NCI-H510A (cell line): Measurements from ENCODE around the gene RELN.

Source experiments
- DNase-seq: peaks from one replicate; lab custom pipeline; 2025; lab: John Stamatoyannopoulos, UW

The RELN gene

DNA sequence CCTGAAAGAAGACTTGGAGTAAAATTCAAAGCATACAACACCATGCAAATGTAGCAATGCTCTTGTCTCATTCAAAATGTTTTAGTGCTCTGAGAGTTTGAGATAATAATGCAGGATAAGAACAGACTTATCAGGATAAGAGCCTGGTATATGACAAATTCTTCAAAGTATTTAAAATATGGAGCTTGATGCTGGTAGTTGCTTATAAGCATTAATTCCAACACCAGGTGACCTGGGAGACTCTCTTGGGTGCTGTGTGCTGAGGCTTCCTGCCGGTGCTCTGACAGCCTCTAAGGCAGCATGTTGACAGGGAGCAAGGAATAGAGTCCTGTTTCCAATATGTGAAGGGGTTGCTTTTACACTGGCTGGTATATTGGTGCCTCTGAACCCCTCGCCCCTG lies 508.7 kb downstream of the RELN start:
- no peak for DNase-seq

DNA sequence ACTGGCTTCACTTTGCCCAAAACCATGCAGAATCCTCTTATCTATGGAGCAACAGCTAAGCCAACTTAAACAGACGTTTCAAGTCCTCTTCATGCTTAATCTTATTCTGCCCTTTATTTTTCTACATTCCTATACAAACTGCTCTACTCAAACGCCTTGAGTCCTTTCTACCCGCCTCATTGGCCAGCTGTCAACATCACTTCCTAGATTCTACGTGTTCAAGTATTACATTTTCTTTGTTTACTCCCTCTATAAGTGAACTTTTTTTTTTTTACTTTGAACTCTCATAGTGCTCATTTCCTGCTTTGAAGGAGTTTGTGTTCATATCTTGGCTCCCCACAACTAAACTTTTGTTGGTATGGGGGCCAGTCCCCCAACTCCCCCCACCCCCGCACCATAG lies 514.5 kb downstream of the RELN start:
- no peak for DNase-seq

DNA sequence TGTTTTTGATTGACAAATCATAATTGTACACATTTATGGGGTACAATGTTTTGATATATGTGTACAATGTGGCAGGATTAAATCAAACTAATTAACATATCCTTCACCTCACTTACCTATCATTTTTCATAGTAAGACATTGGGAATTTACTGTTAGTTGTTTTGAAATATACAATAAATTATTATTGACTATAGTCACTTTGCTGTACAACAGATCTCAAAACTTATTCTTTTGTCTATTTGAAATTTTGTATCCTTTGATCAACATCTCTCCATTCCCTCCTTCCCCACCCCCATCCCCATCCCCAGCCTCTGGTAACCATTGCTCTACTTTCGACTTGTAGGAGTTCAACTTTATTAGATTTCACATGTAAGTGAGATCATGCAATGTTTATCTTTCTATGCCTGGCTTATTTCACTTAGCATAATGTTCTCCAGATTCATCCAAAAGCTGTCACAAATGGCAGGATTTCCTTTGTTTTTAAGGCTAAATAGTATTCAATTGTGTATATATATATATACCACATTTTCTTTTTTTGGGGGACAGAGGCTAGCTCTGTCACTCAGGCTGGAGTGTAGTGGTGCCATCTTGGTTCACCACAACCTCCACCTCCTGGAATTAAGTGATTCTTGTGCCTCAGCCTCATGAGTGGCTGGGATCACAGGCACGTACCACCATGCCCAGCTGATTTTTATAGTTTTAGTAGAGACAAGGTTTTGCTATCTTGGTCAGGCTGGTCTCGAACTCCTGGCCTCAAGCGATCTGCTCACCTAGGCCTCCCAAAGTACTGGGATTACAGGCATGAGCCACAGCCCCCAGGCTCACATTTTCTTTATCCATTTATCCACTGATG lies 520.1 kb downstream of the RELN start:
- DNase-seq = no peak

DNA sequence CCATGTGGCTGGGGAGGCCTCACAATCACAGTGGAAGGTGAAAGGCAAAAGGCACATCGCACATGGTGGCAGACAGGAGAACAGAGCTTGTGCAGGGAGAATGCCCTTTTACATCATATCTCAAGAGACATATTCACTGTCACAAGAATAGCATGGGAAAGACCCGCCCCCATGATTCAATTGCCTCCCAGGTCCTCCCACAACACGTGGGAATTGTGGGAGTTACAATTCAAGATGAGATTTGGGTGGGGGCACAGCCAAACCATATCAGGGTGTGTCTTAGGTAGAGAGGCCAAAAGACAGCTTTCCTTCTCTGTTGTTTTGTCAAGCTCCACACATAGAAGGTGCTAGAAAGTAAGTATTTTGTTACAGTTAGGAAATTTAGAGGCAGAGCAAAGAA lies 522.6 kb downstream of the RELN start:
- DNase-seq = no peak

DNA sequence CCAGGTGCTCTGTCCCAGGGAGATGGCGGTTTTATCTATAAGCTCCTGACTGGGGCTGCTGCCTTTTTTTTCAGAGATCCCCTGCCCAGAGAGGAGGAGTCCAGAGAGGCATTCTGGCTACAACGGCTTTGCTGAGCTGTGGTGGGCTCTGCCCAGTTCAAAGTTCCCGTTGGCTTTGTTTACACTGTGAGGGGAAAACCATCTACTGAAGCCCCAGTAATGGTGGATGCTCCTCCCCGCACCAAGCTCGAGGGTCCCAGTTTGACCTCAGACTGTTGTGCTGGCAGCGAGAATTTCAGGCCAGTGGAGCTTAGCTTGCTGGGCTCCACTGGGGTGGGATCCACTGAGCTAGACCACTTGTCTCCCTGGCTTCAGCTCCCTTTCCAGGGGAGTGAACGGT lies 527.1 kb downstream of the RELN start:
- no peak for DNase-seq

DNA sequence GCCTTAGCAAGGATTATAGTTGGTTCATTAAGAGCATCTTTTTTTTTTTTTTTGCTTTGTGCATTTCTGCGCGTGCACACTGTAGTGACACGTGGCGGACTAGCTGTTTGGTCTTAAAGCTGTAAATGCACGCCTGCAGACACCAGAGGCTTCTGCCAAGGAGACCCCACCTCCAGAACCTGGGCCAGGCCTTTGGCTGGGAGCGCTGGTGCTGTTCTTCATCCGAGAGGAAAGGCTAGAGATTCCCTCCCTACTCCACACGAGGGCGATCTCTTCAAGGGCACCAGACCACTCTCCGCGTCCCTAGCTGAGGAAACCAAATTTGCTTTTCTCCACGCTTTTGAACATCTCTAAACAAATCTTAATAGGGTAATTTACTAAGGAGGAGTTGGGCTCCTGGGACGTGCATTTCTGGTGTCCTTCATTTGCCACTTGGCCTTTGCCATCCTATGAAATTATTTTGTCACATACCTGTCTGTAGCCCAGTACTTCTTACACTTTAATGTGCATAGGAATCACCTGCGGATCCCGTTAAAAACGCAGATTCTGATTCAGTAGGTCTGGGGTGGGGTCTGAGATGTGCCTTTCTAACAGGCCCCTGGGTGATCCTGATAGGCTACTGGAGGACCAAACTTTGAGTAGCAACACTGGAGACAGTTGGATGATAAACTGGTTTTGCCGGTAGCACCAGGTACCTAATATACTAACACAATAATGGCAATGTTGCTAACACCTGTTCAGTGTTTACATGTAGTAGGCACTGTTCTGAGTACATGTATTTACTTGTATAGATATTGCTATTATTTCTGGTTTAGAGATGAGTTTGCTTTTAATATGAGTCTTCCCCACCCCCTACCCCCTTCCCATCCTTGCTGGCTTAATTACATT lies 542.1 kb downstream of the RELN start:
- peak; percentile 57 for DNase-seq

DNA sequence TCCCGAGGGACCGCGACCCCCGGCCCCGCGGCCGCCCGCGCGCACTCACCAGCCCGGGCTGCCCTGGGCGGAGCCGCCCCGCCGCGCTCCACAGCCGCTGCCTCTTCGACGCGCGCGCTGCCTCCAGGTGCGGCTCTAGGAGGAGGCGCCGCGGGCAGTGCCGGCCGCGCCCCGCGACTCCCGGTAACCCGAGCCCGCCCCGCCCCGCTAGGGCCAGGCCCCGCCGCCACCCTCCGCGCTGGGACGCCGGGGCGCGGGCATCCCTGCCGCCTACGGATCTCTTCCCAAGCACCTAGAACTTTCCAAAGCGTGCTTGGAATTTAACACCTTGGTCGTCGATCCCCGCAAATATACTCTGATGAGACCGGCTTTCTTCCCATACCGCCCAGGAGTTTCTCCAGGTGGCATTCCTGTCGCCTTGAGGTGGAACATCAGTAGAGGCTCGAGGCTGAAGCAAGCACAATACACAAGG lies 543.4 kb downstream of the RELN start, which contains the start of gene SLC26A5:
Gene SLC26A5, minus strand, starts transcription at position 159 of the 472 bp plus-strand sequence. CDS start 24,693 bp downstream, outside the sequence.
- DNase-seq = peak; percentile 58

DNA sequence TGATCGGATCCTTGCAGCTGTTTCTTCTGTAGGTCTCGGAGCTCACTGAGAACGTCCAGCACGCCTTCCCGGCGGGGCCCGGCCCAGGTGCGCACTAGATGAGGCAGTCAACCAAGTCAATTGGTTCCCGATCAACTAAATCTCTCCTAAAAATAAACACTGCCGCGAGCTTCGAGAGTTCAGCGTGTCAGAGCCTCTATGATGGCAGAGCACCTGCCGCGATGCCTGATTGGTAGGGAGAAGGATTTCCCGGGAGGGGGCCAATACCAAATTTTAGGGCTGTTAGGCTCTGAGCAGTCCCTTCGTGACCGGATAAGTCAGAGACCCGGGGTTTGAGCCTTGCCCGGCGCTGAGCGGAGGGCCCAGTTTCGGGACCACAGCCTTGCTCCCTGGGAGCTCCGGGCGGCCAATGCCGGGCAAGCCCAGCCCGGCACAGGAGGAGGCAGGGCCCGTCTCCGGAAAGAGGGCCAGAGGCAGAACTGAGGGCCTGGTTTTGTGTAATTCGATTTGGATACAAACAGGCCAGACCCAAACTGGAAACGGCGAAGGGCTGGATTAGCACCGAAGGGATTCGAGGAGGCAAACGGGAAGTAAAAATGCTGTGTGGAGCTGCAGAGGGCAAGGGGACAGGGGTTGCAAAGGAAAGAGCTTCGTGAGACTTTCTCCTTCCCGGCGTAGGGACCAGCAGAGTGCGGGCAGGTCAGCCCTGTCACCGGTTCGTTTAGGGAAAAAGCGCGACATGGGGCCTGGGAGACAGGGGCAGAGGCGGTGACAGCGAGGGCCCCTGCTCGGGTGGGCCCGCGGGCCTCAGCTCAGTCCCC lies 544.0 kb downstream of the RELN start:
- peak; percentile 14 for DNase-seq

DNA sequence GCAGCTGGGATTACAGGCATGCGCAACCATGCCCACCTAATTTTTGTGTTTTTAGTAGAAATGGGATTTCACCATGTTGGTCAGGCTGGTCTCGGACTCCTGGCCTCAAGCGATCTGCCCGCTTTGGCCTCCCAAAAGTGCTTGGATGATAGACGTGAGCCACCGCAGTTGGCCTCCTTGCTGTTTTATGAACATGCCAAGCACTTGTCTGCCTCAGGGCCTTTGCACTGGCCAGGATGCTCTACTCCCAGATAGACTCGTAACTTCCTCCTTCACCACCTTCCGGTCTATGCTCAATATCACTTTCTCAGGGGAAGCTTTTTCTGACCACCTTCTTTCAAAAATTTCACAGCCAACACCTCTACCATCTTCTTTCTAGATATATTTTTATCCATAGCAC lies 549.8 kb downstream of the RELN start:
- DNase-seq = no peak

DNA sequence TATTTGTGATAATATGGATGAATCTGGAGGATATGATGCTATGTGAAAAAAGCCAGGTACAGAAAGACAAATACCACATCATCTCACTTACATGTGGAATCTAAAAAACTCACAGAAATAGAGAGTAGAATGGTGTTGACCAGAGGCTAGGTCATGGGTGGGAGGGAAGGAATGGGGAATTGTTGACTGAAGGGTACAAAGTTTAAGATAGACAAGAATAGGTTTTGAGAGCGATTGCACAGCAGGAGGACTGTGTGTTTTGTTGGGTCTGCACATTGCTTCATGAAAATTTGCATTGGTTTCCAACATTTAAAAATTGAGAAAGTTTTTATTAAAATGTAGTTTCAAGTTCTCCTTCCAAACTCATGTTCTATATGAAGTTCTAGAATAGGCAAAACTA lies 551.8 kb downstream of the RELN start:
- DNase-seq = no peak

DNA sequence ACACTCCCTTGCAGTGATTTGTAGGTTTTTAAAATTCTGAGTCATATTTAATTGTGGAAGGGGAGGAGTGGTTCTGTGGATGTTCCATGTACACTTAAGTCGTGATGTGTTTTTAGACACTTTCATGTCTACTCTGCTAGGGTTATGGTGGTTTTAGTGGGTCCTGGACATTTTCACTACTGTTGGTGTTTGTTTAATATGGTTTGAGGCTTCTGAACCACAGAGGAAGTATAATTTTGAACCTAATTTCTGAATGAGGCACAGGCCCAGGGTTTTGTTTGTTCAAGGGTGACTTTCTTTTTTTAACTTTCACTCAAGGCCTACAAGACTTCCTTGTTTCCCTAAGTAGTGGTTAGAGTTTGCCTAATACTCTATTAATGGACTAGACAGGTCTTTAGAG lies 556.7 kb downstream of the RELN start:
- no peak for DNase-seq

DNA sequence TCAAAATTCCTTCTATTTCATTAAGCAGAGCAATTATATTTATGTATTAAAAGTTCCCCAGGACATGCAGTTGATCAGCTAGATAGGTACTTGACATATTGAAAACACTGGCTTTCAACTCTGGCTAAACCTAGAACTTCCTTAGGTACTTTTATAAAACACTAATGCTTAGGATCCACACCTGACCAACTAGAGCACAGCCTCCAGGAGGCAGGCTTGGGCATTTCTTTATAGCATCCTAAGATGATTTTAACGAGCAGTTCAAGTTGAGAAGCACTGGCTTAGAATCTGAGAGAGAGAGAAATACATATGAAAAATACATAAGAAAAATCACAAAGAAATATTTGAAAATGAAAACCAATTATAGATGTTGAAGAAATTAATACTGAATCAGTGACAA lies 564.3 kb downstream of the RELN start:
- DNase-seq = no peak

DNA sequence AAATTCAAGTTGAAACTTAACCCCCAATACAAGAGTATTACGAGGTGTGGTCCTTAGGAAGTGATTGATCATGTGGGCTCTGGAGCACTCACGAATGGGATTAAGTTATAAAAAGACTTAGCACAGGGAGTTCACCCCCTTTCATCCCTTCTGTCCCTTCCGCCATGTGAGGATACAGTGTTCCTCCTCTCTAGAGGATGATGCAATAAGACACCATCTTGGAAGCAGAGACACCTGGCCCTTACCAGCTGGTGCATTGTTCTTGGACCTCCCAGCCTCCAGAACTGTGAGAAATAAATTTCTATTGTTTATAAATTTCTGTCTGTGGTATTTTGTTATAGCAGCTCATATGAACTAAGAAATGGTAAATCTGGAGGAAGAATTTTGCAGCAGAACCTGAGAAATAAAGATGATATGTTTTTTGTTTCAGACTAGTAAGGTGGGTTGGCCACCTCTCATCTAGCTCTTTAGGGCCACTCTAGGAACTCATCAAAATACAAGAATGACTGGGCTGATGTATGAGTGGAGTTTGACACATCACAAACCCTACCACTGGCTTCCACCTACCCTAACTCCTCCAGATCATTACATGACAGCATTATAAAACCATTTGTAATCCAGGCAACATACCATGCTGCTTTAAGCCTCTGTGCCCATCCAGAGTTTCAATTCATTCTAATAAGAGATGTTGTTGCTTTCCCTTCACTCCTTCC lies 565.8 kb downstream of the RELN start:
- no peak for DNase-seq
